GM19395 (cell line): Measurements from ENCODE around the gene ZNF610.
"Not testable (repeated sequence)": the region's sequence is repeated elsewhere in the genome, so short reads cannot be mapped to it uniquely, and the experiment has no call there.

Experiments used
- ATAC-seq: cut with Tn5 transposase; IDR thresholded peaks from one replicate; pipeline ENCODE4 v1.9.1; 2021; ENCODE audit warnings: mild to moderate bottlenecking, moderate library complexity; ENCODE audit not compliant: unreplicated experiment

Gene ZNF610

GRCh38 chr19:52336117-52336790 lies at the start of gene ZNF610:
ZNF610 (plus strand) TSS chr19:52336243; CDS start chr19:52349173, 12,930 bp downstream.
- peak; percentile 69 for ATAC-seq

- no peak for ATAC-seq
Observed at GRCh38 chr19:52286256-52286655, 49.8 kb upstream of the ZNF610 start.

- ATAC-seq: no peak
Observed at GRCh38 chr19:52291781-52292180, 44.3 kb upstream of the ZNF610 start.

- not testable (repeated sequence) for ATAC-seq
Observed at GRCh38 chr19:52292946-52293345, 43.1 kb upstream of the ZNF610 start.

- ATAC-seq: peak; percentile 39
Observed at GRCh38 chr19:52296400-52296772, 39.7 kb upstream of the ZNF610 start.

- peak; percentile 63 for ATAC-seq
Observed at GRCh38 chr19:52296773-52297600, 39.1 kb upstream of the ZNF610 start, which contains the start of gene ZNF480. ZNF480 (plus strand) TSS chr19:52297169; CDS start chr19:52300413, 3,244 bp downstream.

- ATAC-seq: peak; percentile 27
Observed at GRCh38 chr19:52297601-52298364, 38.3 kb upstream of the ZNF610 start.

DNA sequence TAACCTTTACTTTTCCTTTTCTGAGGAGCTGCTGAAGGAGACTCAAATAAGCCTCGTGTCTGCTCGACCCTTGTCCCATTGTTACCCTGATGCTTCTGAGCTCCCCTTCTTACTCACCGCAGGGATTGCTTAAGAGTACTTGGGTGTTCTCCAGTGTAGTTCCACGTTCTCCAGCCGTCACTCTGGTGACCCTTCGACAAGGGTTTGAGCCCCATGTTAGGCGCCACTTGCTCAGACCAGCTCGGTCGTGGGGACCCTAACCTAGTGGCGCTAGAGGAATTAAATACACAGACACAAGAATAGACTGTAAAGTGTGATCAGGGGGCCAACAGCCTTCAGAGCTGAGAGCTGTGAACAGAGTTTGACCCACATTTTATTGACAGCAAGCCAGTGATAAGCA lies 28.8 kb upstream of the ZNF610 start:
- no peak for ATAC-seq

DNA sequence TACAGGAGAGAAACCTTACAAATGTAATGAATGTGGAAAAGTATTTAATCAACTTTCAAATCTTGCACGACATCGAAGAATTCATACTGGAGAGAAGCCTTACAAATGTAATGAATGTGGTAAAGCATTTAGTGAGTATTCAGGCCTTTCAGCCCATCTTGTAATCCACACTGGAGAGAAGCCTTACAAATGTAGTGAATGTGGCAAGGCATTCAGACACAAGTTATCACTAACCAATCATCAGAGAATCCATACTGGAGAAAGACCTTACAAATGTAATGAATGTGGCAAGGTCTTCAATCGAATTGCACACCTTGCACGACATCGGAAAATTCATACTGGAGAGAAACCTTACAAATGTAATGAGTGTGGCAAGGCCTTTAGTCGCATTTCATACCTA lies 13.6 kb upstream of the ZNF610 start:
- no peak for ATAC-seq

GRCh38 chr19:52331757-52332156 lies 4.3 kb upstream of the ZNF610 start:
- no peak for ATAC-seq

DNA sequence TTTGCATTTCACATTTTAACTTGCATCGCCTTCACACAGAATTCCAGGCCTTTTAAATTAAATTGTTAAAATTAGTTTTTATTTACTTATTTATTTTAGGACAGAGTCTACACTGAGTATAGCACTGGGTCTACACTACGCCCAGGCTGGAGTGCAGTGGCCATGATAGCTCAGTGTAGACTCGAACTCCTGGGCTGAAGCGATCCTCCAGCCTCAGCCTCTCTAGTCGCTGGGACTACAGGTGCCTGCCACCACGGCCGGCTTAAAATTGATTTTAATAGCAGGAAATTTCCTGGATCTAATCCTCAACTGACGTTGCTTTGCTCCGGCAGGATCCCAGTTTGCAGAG lies 301 bp upstream of the ZNF610 start:
- ATAC-seq: peak; percentile 34

GRCh38 chr19:52336791-52337381 lies 843 bp downstream of the ZNF610 start:
- ATAC-seq: no peak

- not testable (repeated sequence) for ATAC-seq
Observed at GRCh38 chr19:52339022-52339421, 3.0 kb downstream of the ZNF610 start.

DNA sequence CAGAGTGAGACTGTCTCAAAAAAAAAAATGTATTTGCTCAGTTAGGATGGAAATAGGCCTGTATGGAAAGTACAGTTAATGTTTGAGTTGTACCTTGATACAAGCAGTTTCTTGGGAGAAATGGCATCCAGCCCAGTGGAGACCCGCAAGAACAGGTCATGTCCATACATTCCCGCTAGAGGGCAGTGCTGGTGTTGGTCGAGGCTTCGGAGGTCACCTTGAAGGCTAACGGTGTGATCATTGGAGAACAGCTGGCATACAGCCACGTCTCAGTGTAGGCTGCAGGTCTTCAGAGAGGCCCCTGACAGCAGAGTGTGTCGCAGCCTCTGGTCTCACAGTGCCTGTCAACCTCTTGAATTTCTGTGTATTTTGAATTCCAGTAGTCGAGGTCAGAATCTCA lies 7.5 kb downstream of the ZNF610 start:
- ATAC-seq: no peak

DNA sequence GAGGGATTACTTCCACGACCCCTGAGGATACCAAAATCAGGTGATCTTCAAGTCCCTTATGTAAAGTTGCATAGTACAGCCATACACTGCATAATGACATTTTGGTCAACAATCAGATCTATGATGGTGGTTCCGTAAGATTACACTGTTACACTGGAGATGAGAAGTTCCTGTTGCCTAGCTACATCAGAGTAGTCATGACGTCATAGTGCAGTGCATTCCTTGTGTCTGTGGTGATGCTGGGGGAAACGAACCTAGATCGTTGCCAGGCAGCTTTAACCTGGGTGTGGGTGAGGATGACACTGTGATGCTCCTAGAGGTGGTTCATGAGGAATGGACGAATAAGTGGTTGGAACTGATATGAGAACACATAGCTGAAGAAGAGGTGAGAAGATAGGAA lies 9.1 kb downstream of the ZNF610 start:
- ATAC-seq: no peak

GRCh38 chr19:52351512-52351911 lies 15.5 kb downstream of the ZNF610 start:
- no peak for ATAC-seq

DNA sequence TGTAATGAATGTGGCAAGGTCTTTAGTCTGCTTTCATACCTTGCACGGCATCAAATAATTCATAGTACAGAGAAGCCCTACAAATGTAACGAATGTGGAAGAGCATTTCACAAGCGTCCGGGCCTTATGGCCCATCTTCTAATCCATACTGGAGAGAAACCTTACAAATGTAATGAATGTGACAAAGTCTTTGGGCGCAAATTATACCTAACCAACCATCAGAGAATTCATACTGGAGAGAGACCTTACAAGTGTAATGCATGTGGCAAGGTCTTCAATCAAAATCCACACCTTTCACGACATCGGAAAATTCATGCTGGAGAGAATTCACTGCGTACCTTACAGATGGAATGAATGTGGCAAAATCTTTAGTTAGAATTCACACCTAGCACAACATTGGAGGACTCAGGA lies 30.4 kb downstream of the ZNF610 start:
- ATAC-seq: no peak

DNA sequence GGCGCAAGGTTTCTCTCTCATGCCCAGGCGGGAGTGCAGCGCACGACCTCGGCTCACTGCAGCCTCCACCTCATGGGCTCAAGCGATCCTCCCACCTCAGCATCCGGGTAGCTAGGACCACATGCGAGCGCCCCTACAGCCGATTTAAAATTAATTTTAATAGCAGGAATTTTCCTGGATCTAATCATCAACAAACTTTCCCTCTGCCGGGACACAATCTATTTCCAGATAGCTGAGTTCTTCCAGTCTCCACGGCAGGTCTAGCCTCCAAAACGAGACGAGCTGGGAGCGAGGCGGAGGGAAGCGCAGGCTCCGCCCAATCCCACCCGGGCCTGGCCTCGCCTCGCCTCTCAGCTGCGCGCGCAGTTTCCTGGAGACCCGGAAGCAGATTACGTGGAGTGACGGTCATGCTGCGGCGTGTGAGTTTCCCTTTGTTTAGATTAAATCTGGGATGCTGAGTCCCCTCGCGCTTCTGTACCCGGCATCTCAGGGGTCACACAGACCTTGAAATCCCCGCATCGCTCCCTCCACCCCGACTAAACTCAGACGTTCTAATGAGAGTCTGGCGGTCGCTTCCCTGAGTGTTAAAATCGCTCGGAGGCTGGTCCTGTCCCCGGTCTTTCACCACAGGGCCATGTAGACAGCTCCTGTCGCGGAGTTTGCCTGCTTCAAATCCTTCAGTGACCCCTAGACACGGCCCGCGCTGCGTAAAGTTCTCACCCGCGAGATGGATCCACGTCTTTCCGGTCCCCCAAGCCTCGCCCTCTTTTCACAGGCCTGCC lies 33.7 kb downstream of the ZNF610 start, which contains the start of gene ZNF880:
Gene ZNF880, plus strand, starts transcription at position 365 of the 782 bp plus-strand sequence. Its CDS starts 43 bp downstream, at position 408.
- peak; percentile 82 for ATAC-seq

DNA sequence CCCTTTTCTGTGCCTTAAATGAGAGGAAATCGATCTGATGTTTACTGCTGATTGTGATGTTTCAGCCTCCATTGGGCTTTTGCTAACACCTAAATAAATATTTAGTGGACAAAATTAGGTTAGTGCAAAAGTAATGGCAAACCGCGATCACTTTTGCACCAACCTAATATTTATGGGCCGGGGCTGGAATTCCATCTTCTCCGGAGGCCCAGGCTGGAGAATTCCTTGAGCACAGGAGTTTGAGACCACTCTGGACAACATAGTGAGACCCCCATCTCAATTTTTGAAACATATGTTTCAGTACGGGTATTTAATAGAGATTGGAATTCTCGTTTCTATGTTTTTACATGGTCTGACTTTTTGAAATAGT lies 34.3 kb downstream of the ZNF610 start:
- no peak for ATAC-seq

- ATAC-seq: no peak
Observed at GRCh38 chr19:52391135-52391534, 55.1 kb downstream of the ZNF610 start.
